CD4-positive, alpha-beta memory T cell (primary cell): ENCODE results near the gene KRT31. TPM values are rescaled to one million over a fixed set of nuclear protein-coding genes. Genes with fewer than 3 reads are reported as not detected.
"Not testable (repeated sequence)": the region's sequence is repeated elsewhere in the genome, so short reads cannot be mapped to it uniquely, and the experiment has no call there.

ENCODE experiments used
- CTCF ChIA-PET: fragments of 350-600 bp; sonication (Branson Sonifier 250); formaldehyde crosslinking; loops from one replicate; lab custom pipeline; 2021; ENCODE audit warnings: inconsistent platforms; ENCODE audit not compliant: partially characterized antibody; lab: Charles Lee
- POLR2A ChIA-PET: fragments of 350-600 bp; sonication (Branson Sonifier 250); formaldehyde crosslinking; loops from one replicate; lab custom pipeline; 2021; ENCODE audit not compliant: partially characterized antibody; lab: Charles Lee
- DNase-seq, 5 donors: peaks; one replicate each; pipeline versions ENCODE4 v3.0.0 to v3.0.0-alpha.2; 2020 to 2022; ENCODE audit warnings: mixed read lengths in 1 of 5
- H3K27ac ChIP-seq: one replicate; pipeline ENCODE4 v1.7.0; 2013; ENCODE audit warnings: low read depth, low read length
- H3K27me3 ChIP-seq: 2 replicates; pipeline ENCODE4 v1.7.0; 2013; ENCODE audit warnings: mild to moderate bottlenecking, low read length, moderate library complexity; ENCODE audit not compliant: insufficient read depth
- H3K36me3 ChIP-seq: 2 replicates; pipeline ENCODE4 v1.7.0; 2013; ENCODE audit warnings: mild to moderate bottlenecking, low read length, moderate library complexity; ENCODE audit not compliant: insufficient read depth
- H3K4me1 ChIP-seq: 2 replicates; pipeline ENCODE4 v1.7.0; 2013; ENCODE audit warnings: mild to moderate bottlenecking, low read length, moderate library complexity; ENCODE audit not compliant: insufficient read depth
- H3K4me3 ChIP-seq, 2 donors: one replicate each; pipeline ENCODE4 v1.7.0; 2013; ENCODE audit warnings: low read length in 2 of 2, mild to moderate bottlenecking in 1 of 2
- H3K9me3 ChIP-seq, 2 donors: one replicate each; pipeline ENCODE4 v1.7.0; 2013; ENCODE audit warnings: low read length in 2 of 2, control low read depth in 1 of 2; ENCODE audit not compliant: control insufficient read depth in 1 of 2
- H3K27ac Mint-ChIP-seq, 7 donors: one replicate each; pipeline ENCODE4 v1.8.0; 2020 to 2021; ENCODE audit warnings: mixed read lengths in 7 of 7, mild to moderate bottlenecking in 6 of 7, inconsistent platforms in 3 of 7, moderate library complexity in 3 of 7
- H3K27me3 Mint-ChIP-seq, 2 donors: one replicate each; pipeline ENCODE4 v1.8.0; 2020 to 2021; ENCODE audit warnings: mixed read lengths in 2 of 2
- H3K36me3 Mint-ChIP-seq, 2 donors: one replicate each; pipeline ENCODE4 v1.8.0; 2020 to 2021; ENCODE audit warnings: mixed read lengths in 2 of 2, inconsistent platforms in 1 of 2, mild to moderate bottlenecking in 1 of 2
- H3K4me1 Mint-ChIP-seq, 4 donors: one replicate each; pipeline ENCODE4 v1.8.0; 2020 to 2021; ENCODE audit warnings: mixed read lengths in 4 of 4, mild to moderate bottlenecking in 1 of 4
- H3K4me3 Mint-ChIP-seq, 8 donors: one replicate each; pipeline ENCODE4 v1.8.0; 2020 to 2021; ENCODE audit warnings: mixed read lengths in 8 of 8, mild to moderate bottlenecking in 7 of 8, moderate library complexity in 6 of 8, inconsistent platforms in 3 of 8
- H3K9me3 Mint-ChIP-seq, 8 donors: one replicate each; pipeline ENCODE4 v1.8.0; 2020 to 2021; ENCODE audit warnings: mixed read lengths in 8 of 8, mild to moderate bottlenecking in 5 of 8, inconsistent platforms in 3 of 8, moderate library complexity in 1 of 8
- intact Hi-C: fragments of 100-400 bp; cut with micrococcal nuclease; formaldehyde crosslinking; loops from one replicate; pipeline ENCODE4 v1.15.1; 2023
- polyA plus RNA-seq, 2 donors: library from polyadenylated mRNA; unstranded; fragments of 300-500 nt; fragmentation: Illumina TruSeq; gene quantifications; one replicate each; pipeline ENCODE4 v1.2.3, GENCODE V29; 2021
- total RNA-seq, 2 experiments: library from RNA; stranded (reverse); gene quantifications; one replicate each; pipeline ENCODE4 v1.2.3, GENCODE V29; 2021

Gene KRT31
- total and polyA plus RNA-seq, 4 experiments from 2014 or later: not detected

- intact Hi-C loops: no loop called here
- Mint-ChIP-seq H3K27me3 (no peaks in the 10 kb centered on the region), H3K36me3 (peaks cover 4 to 5% of the 10 kb centered on the region in 2 donors), H3K9me3 (peaks cover 4 to 11% (median 8%) of the 10 kb centered on the region in 8 donors), H3K4me3 (no peak overlapping the region), H3K27ac (peak overlapping the region in 1 of 7 donors; percentile 44), H3K4me1 (peaks cover 17 to 30% (median 21%) of the 10 kb centered on the region in 4 donors)
- peaks cover 18% of the 10 kb centered on the region for H3K4me1 ChIP-seq
- POLR2A ChIA-PET: interaction anchor here (0.5 to 1.1 kb wide), 3 partner anchors 8 to 1208 kb away, joined by 3 to 4 read pairs (median 3); partner anchors contain the start of genes CASC3 and KRTAP16-1
- no peaks in the 10 kb centered on the region for H3K9me3 ChIP-seq
- H3K27ac ChIP-seq: no peak overlapping the region
- H3K27me3 ChIP-seq: no peaks in the 10 kb centered on the region
- H3K36me3 ChIP-seq: no peaks in the 10 kb centered on the region
- DNase-seq: no peak
- CTCF ChIA-PET: interaction anchor here (1.0 to 2.7 kb wide), 3 partner anchors 26 to 315 kb away, joined by 3 to 11 read pairs (median 3); no protein-coding TSS in a partner anchor
- H3K4me3 ChIP-seq: no peak overlapping the region
Observed at GRCh38 chr17:41347869-41348760, 49.3 kb downstream of the KRT31 start.

- H3K36me3 ChIP-seq, intact Hi-C loops, CTCF ChIA-PET, DNase-seq, H3K27ac ChIP-seq, H3K4me3 ChIP-seq, H3K27me3 ChIP-seq, H3K4me3 Mint-ChIP-seq, H3K27me3 Mint-ChIP-seq, H3K9me3 ChIP-seq: not testable (repeated sequence)
- Mint-ChIP-seq H3K4me1 (peaks cover 20 to 39% (median 26%) of the 10 kb centered on the region in 4 donors), H3K27ac (peak overlapping the region in 2 of 7 donors; percentile 51 to 60), H3K9me3 (peaks cover 0 to 27% (median 21%) of the 10 kb centered on the region in 8 donors), H3K36me3 (peaks cover 14 to 16% of the 10 kb centered on the region in 2 donors)
- POLR2A ChIA-PET: interaction anchor here (0.7 kb wide), 1 partner anchor 38 kb away, joined by 3 read pairs; no protein-coding TSS in a partner anchor
- peaks cover 27% of the 10 kb centered on the region for H3K4me1 ChIP-seq
Observed at GRCh38 chr17:41346421-41346820, 51.0 kb downstream of the KRT31 start.

- Histone ChIP-seq H3K4me3 (no peak overlapping the region), H3K27me3 (no peaks in the 10 kb centered on the region), H3K36me3 (no peaks in the 10 kb centered on the region), H3K9me3 (no peaks in the 10 kb centered on the region), H3K27ac (no peak overlapping the region), H3K4me1 (peaks cover 31% of the 10 kb centered on the region)
- POLR2A ChIA-PET: no interaction called here
- CTCF ChIA-PET: no interaction called here
- peaks cover 16% of the 10 kb centered on the region in 2 donors for H3K36me3 Mint-ChIP-seq
- intact Hi-C loops: no loop called here
- no peak for DNase-seq
- H3K4me3 Mint-ChIP-seq: no peak overlapping the region
- H3K27me3 Mint-ChIP-seq: no peaks in the 10 kb centered on the region
- H3K4me1 Mint-ChIP-seq: peaks cover 23 to 39% (median 27%) of the 10 kb centered on the region in 4 donors
- peak overlapping the region in 2 of 7 donors; percentile 26 to 65 for H3K27ac Mint-ChIP-seq
- peaks cover 0 to 28% (median 21%) of the 10 kb centered on the region in 8 donors for H3K9me3 Mint-ChIP-seq
Observed at GRCh38 chr17:41345992-41346391, 51.4 kb downstream of the KRT31 start.

Other genes starting within 250 kb of the KRT31 start
Only the 30 nearest of the 31 such genes appear.
- gene KRTAP4-4, start 236.9 kb downstream of the KRT31 start, total RNA-seq: not detected
- gene KRTAP4-4, start 236.9 kb downstream of the KRT31 start, polyA plus RNA-seq: not detected
- not detected for gene KRTAP4-3, start 229.4 kb downstream of the KRT31 start, total RNA-seq
- not detected for gene KRTAP4-3, start 229.4 kb downstream of the KRT31 start, polyA plus RNA-seq
- not detected for gene KRTAP4-2, start 219.4 kb downstream of the KRT31 start, total RNA-seq
- not detected for gene KRTAP4-2, start 219.4 kb downstream of the KRT31 start, polyA plus RNA-seq
- not detected for gene KRTAP4-1, start 212.7 kb downstream of the KRT31 start, total RNA-seq
- not detected for gene KRTAP4-1, start 212.7 kb downstream of the KRT31 start, polyA plus RNA-seq
- not detected for gene KRTAP9-1, start 207.7 kb downstream of the KRT31 start, total RNA-seq
- not detected for gene KRTAP9-1, start 207.7 kb downstream of the KRT31 start, polyA plus RNA-seq
- not detected for gene KRTAP9-2, start 171.0 kb downstream of the KRT31 start, total RNA-seq
- not detected for gene KRTAP9-2, start 171.0 kb downstream of the KRT31 start, polyA plus RNA-seq
- not detected for gene KRTAP9-3, start 165.2 kb downstream of the KRT31 start, total RNA-seq
- gene KRTAP9-3, start 165.2 kb downstream of the KRT31 start, polyA plus RNA-seq: not detected
- not detected for gene KRTAP9-8, start 159.6 kb downstream of the KRT31 start, total RNA-seq
- not detected for gene KRTAP9-8, start 159.6 kb downstream of the KRT31 start, polyA plus RNA-seq
- not detected for gene KRTAP9-4, start 147.9 kb downstream of the KRT31 start, total RNA-seq
- not detected for gene KRTAP9-4, start 147.9 kb downstream of the KRT31 start, polyA plus RNA-seq
- not detected for gene KRTAP9-9, start 142.2 kb downstream of the KRT31 start, total RNA-seq
- not detected for gene KRTAP9-9, start 142.2 kb downstream of the KRT31 start, polyA plus RNA-seq
- gene KRTAP9-6, start 132.2 kb downstream of the KRT31 start, total RNA-seq: not detected
- gene KRTAP9-6, start 132.2 kb downstream of the KRT31 start, polyA plus RNA-seq: not detected
- gene KRTAP9-7, start 121.9 kb downstream of the KRT31 start, total RNA-seq: not detected
- gene KRTAP9-7, start 121.9 kb downstream of the KRT31 start, polyA plus RNA-seq: not detected
- gene KRTAP29-1, start 94.8 kb downstream of the KRT31 start, total RNA-seq: not detected
- gene KRTAP29-1, start 94.8 kb downstream of the KRT31 start, polyA plus RNA-seq: not detected
- under 1 TPM in 1 of 2 experiments, not detected in 1; 0.28 TPM for gene KRTAP16-1, start 88.3 kb downstream of the KRT31 start, total RNA-seq
- gene KRTAP16-1, start 88.3 kb downstream of the KRT31 start, polyA plus RNA-seq: not detected
- not detected for gene KRTAP17-1, start 81.9 kb downstream of the KRT31 start, total RNA-seq
- not detected for gene KRTAP17-1, start 81.9 kb downstream of the KRT31 start, polyA plus RNA-seq
- not detected for gene KRT33A, start 46.8 kb downstream of the KRT31 start, total RNA-seq
- gene KRT33A, start 46.8 kb downstream of the KRT31 start, polyA plus RNA-seq: not detected
- not detected for gene KRT33B, start 27.8 kb downstream of the KRT31 start, total RNA-seq
- not detected for gene KRT33B, start 27.8 kb downstream of the KRT31 start, polyA plus RNA-seq
- not detected for gene KRT34, start 15.3 kb downstream of the KRT31 start, total RNA-seq
- not detected for gene KRT34, start 15.3 kb downstream of the KRT31 start, polyA plus RNA-seq
- not detected for gene KRT37, start 27.0 kb upstream of the KRT31 start, total RNA-seq
- not detected for gene KRT37, start 27.0 kb upstream of the KRT31 start, polyA plus RNA-seq
- not detected for gene KRT38, start 43.4 kb upstream of the KRT31 start, total RNA-seq
- not detected for gene KRT38, start 43.4 kb upstream of the KRT31 start, polyA plus RNA-seq
- gene KRT32, start 69.8 kb upstream of the KRT31 start, total RNA-seq: not detected
- not detected for gene KRT32, start 69.8 kb upstream of the KRT31 start, polyA plus RNA-seq
- gene KRT35, start 83.5 kb upstream of the KRT31 start, total RNA-seq: not detected
- not detected for gene KRT35, start 83.5 kb upstream of the KRT31 start, polyA plus RNA-seq
- gene KRT36, start 92.3 kb upstream of the KRT31 start, total RNA-seq: not detected
- gene KRT36, start 92.3 kb upstream of the KRT31 start, polyA plus RNA-seq: not detected
- not detected for gene KRT13, start 108.0 kb upstream of the KRT31 start, total RNA-seq
- gene KRT13, start 108.0 kb upstream of the KRT31 start, polyA plus RNA-seq: not detected
- gene KRT15, start 121.3 kb upstream of the KRT31 start, total RNA-seq: not detected
- not detected for gene KRT15, start 121.3 kb upstream of the KRT31 start, polyA plus RNA-seq
- gene KRT19, start 130.7 kb upstream of the KRT31 start, total RNA-seq: not detected
- gene KRT19, start 130.7 kb upstream of the KRT31 start, polyA plus RNA-seq: not detected
- gene KRT9, start 174.5 kb upstream of the KRT31 start, total RNA-seq: not detected
- not detected for gene KRT9, start 174.5 kb upstream of the KRT31 start, polyA plus RNA-seq
- not detected for gene KRT14, start 189.3 kb upstream of the KRT31 start, total RNA-seq
- not detected for gene KRT14, start 189.3 kb upstream of the KRT31 start, polyA plus RNA-seq
- gene KRT16, start 215.2 kb upstream of the KRT31 start, total RNA-seq: not detected
- gene KRT16, start 215.2 kb upstream of the KRT31 start, polyA plus RNA-seq: not detected
- not detected for gene KRT17, start 227.0 kb upstream of the KRT31 start, total RNA-seq
- gene KRT17, start 227.0 kb upstream of the KRT31 start, polyA plus RNA-seq: not detected